Uterine smooth muscle cell (primary cell): ENCODE results near the gene GPRASP3. TPM values are rescaled to one million over a fixed set of nuclear protein-coding genes. Genes with fewer than 3 reads are reported as not detected.

ENCODE experiments used
- total RNA-seq: library from RNA; depleted of rRNA; stranded (reverse); fragments of >200 nt; gene quantifications from 2 replicates; pipeline ENCODE4 v1.2.3, GENCODE V29; 2014

Gene GPRASP3, protein sequence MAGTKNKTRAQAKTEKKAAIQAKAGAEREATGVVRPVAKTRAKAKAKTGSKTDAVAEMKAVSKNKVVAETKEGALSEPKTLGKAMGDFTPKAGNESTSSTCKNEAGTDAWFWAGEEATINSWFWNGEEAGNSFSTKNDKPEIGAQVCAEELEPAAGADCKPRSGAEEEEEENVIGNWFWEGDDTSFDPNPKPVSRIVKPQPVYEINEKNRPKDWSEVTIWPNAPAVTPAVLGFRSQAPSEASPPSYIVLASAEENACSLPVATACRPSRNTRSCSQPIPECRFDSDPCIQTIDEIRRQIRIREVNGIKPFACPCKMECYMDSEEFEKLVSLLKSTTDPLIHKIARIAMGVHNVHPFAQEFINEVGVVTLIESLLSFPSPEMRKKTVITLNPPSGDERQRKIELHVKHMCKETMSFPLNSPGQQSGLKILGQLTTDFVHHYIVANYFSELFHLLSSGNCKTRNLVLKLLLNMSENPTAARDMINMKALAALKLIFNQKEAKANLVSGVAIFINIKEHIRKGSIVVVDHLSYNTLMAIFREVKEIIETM
- total RNA-seq = 8.6 and 12.0 TPM in 2 replicates

DNA sequence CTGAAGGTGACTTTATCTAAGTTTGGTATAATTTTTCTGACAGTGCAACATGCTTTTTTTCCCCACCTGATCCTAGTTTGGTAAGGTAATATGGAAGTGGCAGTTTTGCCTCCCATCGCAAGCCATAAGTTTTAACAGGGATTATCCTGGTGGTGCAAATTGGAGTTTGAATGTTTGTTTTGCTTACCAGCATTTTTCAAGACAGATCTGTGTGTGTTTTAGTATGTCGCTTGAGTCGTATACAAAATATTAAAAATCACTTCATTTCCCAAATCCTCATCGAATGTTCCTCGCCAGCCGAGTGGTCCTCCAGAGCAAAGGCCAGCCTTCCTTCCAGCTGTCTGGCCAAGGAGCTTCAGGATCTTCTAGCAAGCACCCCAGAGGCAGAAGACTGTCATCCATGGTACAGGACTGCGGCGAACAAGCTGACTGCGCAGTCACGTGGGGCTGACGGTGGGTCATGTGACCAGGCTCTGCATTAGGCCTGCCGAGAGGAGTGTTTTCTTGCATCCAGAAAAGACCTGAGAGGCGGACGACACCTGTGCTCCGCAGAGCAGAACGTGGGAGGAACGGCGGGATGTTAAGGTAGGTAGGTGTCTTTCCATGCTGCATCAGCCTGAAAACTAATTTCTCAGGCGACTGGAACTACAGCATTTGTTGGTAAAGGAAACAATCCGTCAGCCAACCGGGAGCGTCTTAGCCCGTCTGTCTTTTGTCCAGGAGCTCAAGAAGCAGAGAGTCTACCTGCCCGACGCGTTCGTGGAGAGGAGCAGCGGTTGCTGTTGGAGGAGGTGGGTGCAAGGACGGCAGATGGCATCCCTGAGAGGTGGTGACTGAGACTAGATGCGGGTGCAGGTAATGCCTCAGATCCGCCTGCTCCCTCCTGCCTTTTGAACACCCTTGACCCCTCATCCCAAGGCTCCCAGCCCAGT, at the start of gene GPRASP3:
TSS of gene GPRASP3 (plus strand) at position 507 of the 932 bp plus-strand sequence. CDS start 28,253 bp downstream, outside the sequence.

GRCh38 chrX:102712216-102712966, 8.2 kb upstream of the GPRASP3 start, which contains the start of gene GPRASP2:
TSS of gene GPRASP2 (plus strand) at chrX:102712448. CDS start at chrX:102714870, 2,422 bp downstream.

Other genes with a start within 250 kb of the GPRASP3 start
- not detected in 2 replicates for gene TCP11X2, start 248.9 kb upstream of the GPRASP3 start, total RNA-seq
- gene TMSB15A, start 204.0 kb upstream of the GPRASP3 start, total RNA-seq = 3.2 and 8.7 TPM in 2 replicates
- gene ARMCX5, start 121.2 kb upstream of the GPRASP3 start, total RNA-seq = 17.0 and 18.6 TPM in 2 replicates
- gene GPRASP1, start 69.3 kb upstream of the GPRASP3 start, total RNA-seq = 4.1 and 8.6 TPM in 2 replicates
- gene GPRASP2, start 8.3 kb upstream of the GPRASP3 start, total RNA-seq = 41.1 and 42.2 TPM in 2 replicates
- 0.22 and 0.37 TPM in 2 replicates for gene RAB40AL, start 216.5 kb downstream of the GPRASP3 start, total RNA-seq